Activated CD8-positive, alpha-beta memory T cell treated with anti-CD3 and anti-CD28 coated beads, Interleukin-2, amount 50 U/mL, for 1 hour (primary cell): ENCODE results near the gene PRKCG.

Experiments used
- DNase-seq: peaks from one replicate; pipeline ENCODE4 v3.0.0-alpha.2; 2020; ENCODE audit errors: extremely low read depth

The PRKCG gene

GRCh38 chr19:53872762-53873161 is 9.2 kb upstream of the PRKCG start:
- no peak for DNase-seq

GRCh38 chr19:53873773-53874605 is 8.0 kb upstream of the PRKCG start:
- DNase-seq, result no peak

- DNase-seq, result no peak
These were observed 7.4 kb upstream of the PRKCG start for GRCh38 chr19:53874606-53874990.

- no peak for DNase-seq
These were observed 6.2 kb upstream of the PRKCG start for GRCh38 chr19:53875602-53876325.

- no peak for DNase-seq
These were observed 5.3 kb upstream of the PRKCG start for GRCh38 chr19:53876651-53877224.

GRCh38 chr19:53877361-53877766 is 4.6 kb upstream of the PRKCG start:
- no peak for DNase-seq

DNA sequence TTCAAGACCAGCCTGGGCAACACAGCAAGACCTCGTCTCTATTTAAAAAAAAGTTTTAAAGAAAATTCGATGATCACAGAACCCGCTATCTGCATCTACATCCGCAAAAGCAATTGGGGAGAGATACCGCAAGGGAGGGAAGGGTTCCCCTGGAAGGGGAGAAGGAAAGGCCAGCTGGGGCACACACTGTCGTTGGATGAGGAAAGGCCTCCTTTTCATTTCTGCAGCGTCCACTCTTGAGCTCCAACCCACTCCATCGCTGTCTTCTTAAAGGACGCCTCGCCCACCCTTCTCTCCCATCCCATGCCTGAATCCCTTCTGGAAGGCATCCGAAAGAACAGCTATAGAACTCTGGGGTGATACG is 3.2 kb upstream of the PRKCG start:
- DNase-seq, result no peak

DNA sequence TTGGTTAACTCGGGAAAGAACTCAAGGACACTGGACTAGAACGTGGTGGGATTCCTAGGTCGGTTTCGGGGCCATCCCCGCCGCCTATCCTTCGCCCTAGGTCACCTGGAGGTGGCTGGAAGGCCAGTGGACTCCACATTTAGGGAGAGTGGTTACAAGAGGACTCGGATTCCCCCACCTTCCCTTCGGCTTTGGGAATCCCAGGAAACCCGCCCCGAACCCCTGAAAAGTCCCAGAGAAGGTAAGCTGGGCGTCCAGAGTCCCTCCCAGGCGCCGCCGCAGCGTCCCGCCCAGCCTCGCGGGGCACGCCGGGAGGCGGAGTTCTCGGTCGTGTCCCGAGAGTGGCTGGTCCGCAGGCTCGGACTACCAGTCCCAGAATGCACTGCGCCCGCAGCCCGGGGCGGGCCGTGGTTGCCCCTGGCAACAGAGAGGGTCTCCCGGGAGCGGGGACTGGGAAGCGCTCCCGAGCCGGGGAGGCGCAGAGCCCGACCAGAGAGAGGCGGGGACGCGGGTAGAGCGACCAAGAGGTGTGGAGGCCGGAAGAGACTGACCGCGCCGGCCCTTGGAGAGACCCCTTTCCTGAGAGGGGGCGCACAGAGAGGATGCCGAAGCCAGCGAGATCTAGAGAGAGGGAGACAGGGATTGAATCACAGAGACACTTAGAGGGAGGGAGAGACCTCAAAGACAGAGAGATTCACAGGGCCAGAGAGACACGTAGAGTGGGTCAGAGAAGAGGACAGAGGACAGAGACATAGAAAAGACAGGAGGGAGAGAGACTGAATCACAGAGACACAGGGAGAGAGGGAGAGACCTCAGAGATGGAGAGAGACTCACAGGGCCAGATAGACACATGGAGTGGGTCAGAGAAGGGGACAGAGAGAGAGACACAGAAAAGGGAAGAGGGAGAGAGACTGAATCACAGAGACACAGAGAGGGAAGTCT is 2.6 kb upstream of the PRKCG start:
- DNase-seq, result no peak

DNA sequence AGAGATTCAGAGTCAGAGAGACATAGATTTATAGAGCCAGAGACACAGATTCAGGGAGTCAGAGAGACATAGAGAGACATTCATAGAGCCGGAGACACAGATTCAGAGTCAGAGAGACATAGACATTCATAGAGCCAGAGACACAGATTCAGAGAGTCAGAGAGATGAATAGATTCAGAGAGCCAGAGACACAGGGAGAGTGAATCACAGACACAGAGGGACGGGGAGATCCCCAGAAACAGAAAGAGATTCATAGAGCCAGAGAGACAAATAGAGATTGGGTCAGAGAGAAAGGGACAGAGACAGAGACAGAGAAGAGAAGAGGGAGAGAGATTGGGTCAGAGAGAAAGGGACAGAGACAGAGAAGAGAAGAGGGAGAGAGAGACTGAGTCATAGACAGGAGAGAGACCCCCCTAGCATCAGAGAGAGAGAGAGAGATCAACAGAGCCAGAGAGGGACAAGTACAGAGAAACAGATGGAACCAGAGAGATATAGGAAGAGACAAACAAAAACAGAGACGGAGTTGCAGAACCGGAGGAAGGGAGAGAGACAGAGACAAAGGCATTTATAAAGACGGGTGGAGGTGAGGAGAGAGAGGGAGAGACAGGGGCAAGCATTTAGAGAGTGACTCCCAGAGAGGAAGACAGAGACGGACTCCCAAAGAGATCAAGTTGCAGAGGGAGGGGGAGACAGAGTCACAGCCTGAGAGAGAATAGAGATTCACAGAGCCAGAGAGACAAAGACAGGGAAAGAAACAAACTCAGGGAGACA is 1.1 kb upstream of the PRKCG start:
- no peak for DNase-seq

GRCh38 chr19:53882391-53883050 is 524 bp downstream of the PRKCG start:
- DNase-seq, result no peak

DNA sequence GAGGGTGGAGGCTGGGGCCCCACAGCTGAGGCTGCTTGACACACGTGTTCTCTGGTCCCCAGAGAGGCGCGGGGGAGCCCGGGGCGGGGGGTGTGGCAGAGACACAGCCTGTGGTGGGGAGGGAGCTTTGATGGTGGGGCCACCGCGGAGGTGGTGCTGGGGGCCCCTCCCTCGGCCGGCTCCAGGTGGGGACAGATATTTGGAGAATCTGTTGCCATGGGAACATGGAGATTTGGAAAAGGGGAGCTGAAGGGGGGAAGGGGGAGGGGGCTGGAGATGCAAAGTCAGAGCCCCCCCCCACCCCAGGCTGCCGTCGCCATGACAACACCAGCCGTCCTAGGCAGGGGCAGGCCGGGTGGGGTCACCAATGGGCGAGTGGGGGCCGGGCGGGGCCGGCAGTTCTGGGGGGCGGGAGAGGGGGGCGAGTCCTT is 1.2 kb downstream of the PRKCG start:
- no peak for DNase-seq

DNA sequence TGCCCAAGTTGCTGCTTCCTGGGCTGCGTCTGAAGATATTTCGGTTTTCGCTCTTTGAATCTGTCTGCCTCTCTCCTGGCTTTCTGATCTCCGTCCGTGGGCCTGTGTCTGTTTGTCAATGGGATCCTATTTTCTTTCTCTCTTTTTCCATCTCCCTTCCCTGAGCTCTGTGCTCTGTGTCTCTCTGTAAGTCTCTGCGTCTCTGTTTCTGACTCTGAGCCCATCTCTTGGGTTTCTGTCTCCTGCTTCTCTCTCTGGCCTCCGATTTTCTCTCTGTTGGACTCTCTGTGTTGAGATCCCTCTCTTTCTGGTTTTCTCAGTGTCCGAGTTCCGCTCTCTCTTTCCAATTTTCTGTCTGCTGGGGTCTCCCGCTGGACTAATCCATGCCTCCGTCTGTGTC is 1.7 kb downstream of the PRKCG start:
- no peak for DNase-seq

DNA sequence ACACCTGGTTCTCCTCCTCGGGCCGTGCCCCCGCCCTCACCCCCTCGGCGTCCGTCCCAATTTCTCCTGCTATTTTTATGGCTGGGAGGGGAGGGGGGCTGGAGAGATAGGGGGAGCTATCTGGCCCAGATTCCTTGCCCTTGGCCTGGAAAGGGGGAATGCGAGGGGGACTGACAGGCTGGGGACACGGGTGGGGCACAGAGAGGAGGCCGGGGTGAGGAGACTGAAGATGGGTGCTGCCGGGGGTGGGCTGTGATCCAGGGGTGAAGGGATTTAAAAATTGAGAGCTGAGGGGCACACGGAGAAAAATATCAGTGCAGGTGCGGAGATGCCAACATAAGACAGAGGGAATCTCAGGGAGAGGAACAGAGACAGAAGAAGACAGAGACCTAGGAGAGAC is 2.3 kb downstream of the PRKCG start:
- DNase-seq, result no peak

DNA sequence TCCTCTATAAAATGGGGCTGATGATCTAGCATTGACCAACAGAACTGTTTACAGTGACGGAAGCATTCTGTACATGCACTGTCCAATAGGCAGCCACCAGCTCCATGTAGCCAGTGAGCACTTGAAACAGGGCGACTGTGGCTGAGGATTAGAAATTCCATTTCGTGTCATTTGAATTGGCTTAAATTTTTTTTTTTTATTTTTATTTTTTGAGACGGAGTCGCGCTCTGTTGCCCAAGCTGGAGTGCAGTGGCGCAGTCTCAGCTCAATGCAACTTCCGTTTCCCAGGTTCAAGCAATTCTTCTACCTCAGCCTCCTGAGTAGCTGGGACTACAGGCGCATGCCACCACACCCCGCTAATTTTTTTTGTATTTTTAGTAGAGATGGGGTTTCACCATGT is 3.0 kb downstream of the PRKCG start:
- DNase-seq, result no peak

- no peak for DNase-seq
These were observed 10.4 kb downstream of the PRKCG start for GRCh38 chr19:53892301-53892980.

- no peak for DNase-seq
These were observed 11.0 kb downstream of the PRKCG start for GRCh38 chr19:53892981-53893325.

GRCh38 chr19:53894707-53895106 is 12.7 kb downstream of the PRKCG start:
- no peak for DNase-seq

GRCh38 chr19:53896682-53897081 is 14.7 kb downstream of the PRKCG start:
- DNase-seq, result no peak

GRCh38 chr19:53897459-53897858 is 15.5 kb downstream of the PRKCG start:
- DNase-seq, result no peak

GRCh38 chr19:53898166-53898565 is 16.2 kb downstream of the PRKCG start:
- no peak for DNase-seq
